GM13977 (cell line): Measurements from ENCODE around the gene AKAP13.
A peak's percentile ranks its signal among the peaks of the same experiment; 100 is the strongest.

Source experiments
- DNase-seq: peaks from one replicate; pipeline ENCODE4 v3.0.0; 2012; ENCODE audit warnings: low spot score
- in situ Hi-C: fragments of 300-500 bp; cut with MboI; formaldehyde crosslinking; loops from one replicate; pipeline ENCODE4 v1.12.0; 2022; ENCODE audit warnings: low sequenced_read_pairs, low pct_unique_long_range_greater_than_20kb, mixed read lengths, inconsistent platforms; ENCODE audit not compliant: unreplicated experiment
- TF ChIP-seq, protein P1 (sequence below): IDR thresholded peaks from 2 replicates; pipeline ENCODE4 v1.5.1; 2012; ENCODE audit warnings: mild to moderate bottlenecking, control low read depth; ENCODE audit not compliant: insufficient read depth; ENCODE audit errors: extremely low read depth, missing control alignments

Gene AKAP13

DNA sequence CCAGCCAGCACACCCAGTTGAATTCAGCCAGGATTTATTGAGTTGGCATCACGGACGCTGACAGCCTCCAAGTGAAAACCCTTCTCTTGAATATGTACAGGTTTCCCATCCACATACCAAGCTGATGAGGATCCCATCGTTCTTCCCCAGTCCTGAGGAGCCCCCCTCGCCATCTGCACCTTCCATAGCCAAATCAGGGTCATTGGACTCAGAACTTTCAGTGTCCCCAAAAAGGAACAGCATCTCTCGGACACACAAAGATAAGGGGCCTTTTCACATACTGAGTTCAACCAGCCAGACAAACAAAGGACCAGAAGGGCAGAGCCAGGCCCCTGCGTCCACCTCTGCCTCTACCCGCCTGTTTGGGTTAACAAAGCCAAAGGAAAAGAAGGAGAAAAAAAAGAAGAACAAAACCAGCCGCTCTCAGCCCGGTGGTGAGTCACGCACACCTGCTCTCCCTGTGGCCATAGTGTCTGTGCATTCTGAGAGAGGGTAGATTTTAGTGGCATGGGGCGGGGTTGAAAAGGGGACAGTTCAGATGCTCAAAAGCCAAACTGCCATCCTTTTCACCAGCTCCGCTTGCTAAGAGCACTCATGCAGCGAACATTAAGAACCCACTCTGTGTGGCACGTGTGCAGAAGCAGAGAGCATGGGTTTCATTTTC lies 363.1 kb downstream of the AKAP13 start:
- TF ChIP-seq, protein P1, sequence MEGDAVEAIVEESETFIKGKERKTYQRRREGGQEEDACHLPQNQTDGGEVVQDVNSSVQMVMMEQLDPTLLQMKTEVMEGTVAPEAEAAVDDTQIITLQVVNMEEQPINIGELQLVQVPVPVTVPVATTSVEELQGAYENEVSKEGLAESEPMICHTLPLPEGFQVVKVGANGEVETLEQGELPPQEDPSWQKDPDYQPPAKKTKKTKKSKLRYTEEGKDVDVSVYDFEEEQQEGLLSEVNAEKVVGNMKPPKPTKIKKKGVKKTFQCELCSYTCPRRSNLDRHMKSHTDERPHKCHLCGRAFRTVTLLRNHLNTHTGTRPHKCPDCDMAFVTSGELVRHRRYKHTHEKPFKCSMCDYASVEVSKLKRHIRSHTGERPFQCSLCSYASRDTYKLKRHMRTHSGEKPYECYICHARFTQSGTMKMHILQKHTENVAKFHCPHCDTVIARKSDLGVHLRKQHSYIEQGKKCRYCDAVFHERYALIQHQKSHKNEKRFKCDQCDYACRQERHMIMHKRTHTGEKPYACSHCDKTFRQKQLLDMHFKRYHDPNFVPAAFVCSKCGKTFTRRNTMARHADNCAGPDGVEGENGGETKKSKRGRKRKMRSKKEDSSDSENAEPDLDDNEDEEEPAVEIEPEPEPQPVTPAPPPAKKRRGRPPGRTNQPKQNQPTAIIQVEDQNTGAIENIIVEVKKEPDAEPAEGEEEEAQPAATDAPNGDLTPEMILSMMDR, result no peak
- no peak for DNase-seq
- in situ Hi-C loops, result no loop called here

DNA sequence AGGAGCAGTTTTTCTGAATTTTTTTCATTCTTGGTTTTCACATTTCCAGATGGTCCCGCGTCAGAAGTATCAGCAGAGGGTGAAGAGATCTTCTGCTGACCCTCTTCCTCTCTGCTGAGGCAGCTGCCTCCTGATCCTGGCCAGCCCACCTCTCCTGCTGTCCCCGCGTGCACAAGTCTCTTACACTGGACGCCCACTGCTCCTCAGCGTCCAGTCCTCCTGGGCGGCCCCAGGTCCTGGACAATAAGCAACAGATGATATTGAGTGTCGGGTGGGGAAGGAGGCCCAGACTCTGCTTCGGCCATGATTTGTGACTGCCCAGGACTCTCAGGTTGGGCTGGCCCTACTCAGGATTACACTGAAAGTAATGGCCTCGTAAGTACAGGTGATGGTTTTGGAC lies 364.2 kb downstream of the AKAP13 start:
- DNase-seq, result no peak
- TF ChIP-seq, protein P1, result no peak
- in situ Hi-C loops, result no loop called here

DNA sequence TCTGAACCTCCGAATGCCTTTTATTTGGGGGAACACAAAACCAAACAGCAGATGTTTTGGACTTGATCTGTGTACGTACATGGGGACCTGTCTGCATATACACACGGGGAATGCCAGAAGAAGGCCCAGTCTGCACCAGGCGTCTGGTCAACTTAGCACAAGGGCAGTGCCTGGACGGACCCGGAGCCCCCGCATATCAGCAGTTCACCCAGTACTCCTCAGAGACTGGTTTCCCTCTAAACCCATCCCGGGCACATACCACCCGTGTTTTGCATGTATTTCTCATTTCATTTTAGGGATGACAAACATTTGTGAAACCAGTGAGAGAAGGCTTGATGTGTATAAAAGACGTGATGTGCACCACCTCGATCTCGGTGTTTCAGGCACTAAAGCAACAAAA lies 364.6 kb downstream of the AKAP13 start:
- TF ChIP-seq, protein P1, result no peak
- DNase-seq, result no peak
- in situ Hi-C loops, result no loop called here

DNA sequence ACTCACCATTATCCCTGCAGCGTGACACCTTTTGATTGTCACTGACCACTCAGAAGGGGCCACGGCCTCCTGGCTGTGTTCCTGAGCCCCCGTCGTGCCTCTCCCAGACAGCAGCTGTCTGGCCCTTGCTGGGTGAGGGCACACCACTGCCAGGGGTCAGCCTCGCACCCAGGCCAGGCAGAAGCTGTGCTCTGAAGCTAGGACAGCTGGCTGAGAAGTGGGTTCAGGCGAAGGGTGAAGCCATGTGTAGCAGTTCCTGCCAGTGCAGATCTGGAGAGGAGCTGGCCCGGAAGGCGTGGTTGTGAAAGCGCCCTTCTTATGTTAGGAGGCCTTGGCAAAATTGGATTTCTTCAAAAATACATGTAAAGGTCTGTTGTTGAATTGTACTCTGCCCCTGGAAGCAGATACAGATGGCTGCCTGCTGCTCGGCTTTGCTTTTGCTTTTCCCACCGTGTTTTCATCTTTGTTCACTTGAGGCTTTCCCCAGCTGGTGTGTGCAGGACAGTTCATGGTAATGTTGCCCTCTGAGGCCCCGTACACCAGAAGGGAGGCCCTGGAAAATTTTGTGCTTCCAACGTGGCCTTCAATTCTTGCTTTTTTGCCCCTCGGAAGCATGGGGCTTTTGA lies 365.2 kb downstream of the AKAP13 start:
- TF ChIP-seq, protein P1, result no peak
- in situ Hi-C loops, result no loop called here
- no peak for DNase-seq

DNA sequence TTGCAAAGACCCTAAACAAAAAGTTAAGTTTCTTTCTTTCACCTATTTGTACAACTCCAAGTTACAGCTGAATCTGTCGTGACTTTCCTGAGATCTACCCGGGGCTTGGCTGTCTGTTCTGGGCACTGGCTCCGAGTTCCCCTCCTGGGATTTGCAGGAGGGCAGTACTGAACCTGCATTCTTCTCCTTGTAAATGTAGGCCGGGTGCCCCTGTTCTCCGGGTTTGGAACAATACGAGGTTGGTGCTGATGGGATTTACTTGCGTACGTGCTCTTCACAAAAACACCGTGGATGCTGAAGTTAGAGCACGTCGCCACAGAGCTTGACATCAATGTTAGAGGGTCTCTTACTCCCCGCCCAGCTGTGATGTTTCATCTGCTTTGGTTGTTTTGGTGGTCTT lies 366.2 kb downstream of the AKAP13 start:
- TF ChIP-seq, protein P1, result no peak
- in situ Hi-C loops, result no loop called here
- DNase-seq, result no peak

DNA sequence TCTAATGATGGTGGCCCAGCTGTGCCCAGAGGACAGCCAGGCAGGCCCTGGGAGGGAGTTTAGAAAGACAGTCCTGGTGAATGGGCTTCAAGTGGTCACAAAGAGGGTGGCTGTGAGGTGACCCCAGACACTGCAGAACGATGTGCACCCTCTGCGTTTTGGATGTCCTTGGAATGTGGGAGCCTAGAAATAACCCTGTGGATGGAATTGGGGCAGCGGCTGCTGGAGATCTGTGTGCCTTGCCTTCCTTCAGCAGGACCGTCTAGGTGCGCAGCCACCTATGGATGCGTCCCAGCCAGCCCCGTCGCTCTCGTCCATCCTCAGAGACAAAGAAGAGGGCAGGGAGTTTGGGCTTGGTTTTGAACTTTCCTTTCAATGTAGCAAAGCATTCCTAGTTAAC lies 367.8 kb downstream of the AKAP13 start:
- TF ChIP-seq, protein P1, result no peak
- in situ Hi-C loops, result no loop called here

DNA sequence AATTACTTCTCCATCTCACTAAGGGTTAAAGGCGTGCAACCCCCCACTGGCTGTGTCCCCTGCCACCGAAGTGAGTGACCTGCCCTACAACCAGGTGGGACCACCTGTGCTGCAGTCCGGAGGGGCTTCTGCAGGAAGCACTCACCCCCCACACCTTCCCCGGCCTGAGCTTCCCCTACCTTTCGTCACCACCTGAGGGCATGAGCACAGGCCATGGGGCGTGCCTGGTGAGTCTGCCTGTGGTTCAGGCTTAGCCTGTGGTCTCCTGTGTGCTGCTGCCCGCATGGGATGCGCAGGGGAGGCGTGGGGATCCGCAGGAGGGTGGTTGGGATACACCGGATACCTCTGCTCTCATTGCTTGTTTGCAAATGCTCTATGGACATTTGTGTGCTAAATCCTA lies 368.3 kb downstream of the AKAP13 start:
- peak; percentile 3 for DNase-seq
- TF ChIP-seq, protein P1, result no peak
- in situ Hi-C loops, result no loop called here

More for the DNA sequence above, 367.8 kb downstream of the AKAP13 start:
- DNase-seq, result peak; percentile 7
